ENCODE results near the gene PRR18. TPM values are rescaled to one million over a fixed set of nuclear protein-coding genes. Genes with fewer than 3 reads are reported as not detected.

The PRR18 gene
- total and polyA plus RNA-seq, 2 of the 13 experiments (the other 11 are each of a cell fraction or from before 2014, with no cell fraction given): 0.04 TPM

- TF ChIP-seq PAWR (CRISPR knock-in tag; IDR thresholded peaks at IDR 0.05; ENCODE audit: borderline replicate concordance) (no peak), CREB1 (IDR thresholded peaks at IDR 0.05) (no peak), CREB1 (CRISPR knock-in tag; IDR thresholded peaks at IDR 0.05) (no peak), GABPA (IDR thresholded peaks at IDR 0.05; ENCODE audit: low read depth, low read length) (no peak), GABPA (CRISPR knock-in tag; IDR thresholded peaks at IDR 0.05; ENCODE audit: low read depth) (0 out of 2 replicates have a peak, but pooled peaks have one; percentile 33), ZBTB21 (CRISPR knock-in tag; IDR thresholded peaks at IDR 0.05) (no peak), AFF4 (CRISPR knock-in tag; IDR thresholded peaks at IDR 0.05) (no peak), ZNF335 (CRISPR knock-in tag; IDR thresholded peaks at IDR 0.05) (no peak), ZNF629 (CRISPR knock-in tag; conservative IDR thresholded peaks at IDR 0.05) (no peak), ZBTB14 (CRISPR knock-in tag; IDR thresholded peaks at IDR 0.05) (no peak), ZNF253 (CRISPR knock-in tag; IDR thresholded peaks at IDR 0.05; ENCODE audit: borderline replicate concordance) (no peak), MXI1 (IDR thresholded peaks at IDR 0.05; ENCODE audit: borderline replicate concordance, low read depth, low read length) (peak; percentile 44; the same call in 1 of the 3 replicates), KDM4B (CRISPR knock-in tag; IDR thresholded peaks at IDR 0.05) (no peak), ETV5 (CRISPR knock-in tag; IDR thresholded peaks at IDR 0.05; ENCODE audit: borderline replicate concordance) (peak; percentile 35; the same call in 1 of the 2 replicates), ZNF773 (CRISPR knock-in tag; IDR thresholded peaks at IDR 0.05; ENCODE audit: borderline replicate concordance) (no peak), HNF1B (CRISPR knock-in tag; IDR thresholded peaks at IDR 0.05) (peak; percentile 87), TERF1 (CRISPR knock-in tag; IDR thresholded peaks at IDR 0.05) (no peak), DPF2 (CRISPR knock-in tag; IDR thresholded peaks at IDR 0.05; ENCODE audit: borderline replicate concordance, low read depth) (no peak), MAFF (IDR thresholded peaks at IDR 0.05; ENCODE audit: low read depth, low read length) (no peak), CBFB (CRISPR knock-in tag; IDR thresholded peaks at IDR 0.05) (peak; percentile 64; the same call in 1 of the 2 replicates), SNRNP70 (IDR thresholded peaks at IDR 0.05; ENCODE audit: low read depth, low read length) (no peak), ZSCAN21 (CRISPR knock-in tag; IDR thresholded peaks at IDR 0.05; ENCODE audit: borderline replicate concordance) (peak; percentile 43; the same call in 1 of the 2 replicates), HOXA5 (CRISPR knock-in tag; IDR thresholded peaks at IDR 0.05) (no peak), ZFAT (CRISPR knock-in tag; conservative IDR thresholded peaks at IDR 0.05) (no peak), MTF1 (CRISPR knock-in tag; IDR thresholded peaks at IDR 0.05) (no peak)
Measured at GRCh38 chr6:166330612-166331011, 22.4 kb upstream of the PRR18 start (continued).

Data from HepG2 (cell line).